SK-N-MC (cell line): Measurements from ENCODE around the gene CKLF.
"Not testable (repeated sequence)": the region's sequence is repeated elsewhere in the genome, so short reads cannot be mapped to it uniquely, and the experiment has no call there.

Source experiments
- EZH2 ChIP-seq: fragments of 200-600 bp; sonication (generic); IDR thresholded peaks from one replicate; pipeline ENCODE4 v1.6.1; 2017; ENCODE audit warnings: antibody characterized with exemption
- POLR2AphosphoS5 ChIP-seq: IDR thresholded peaks from 2 replicates; pipeline ENCODE4 v1.6.1; 2012; ENCODE audit warnings: mild to moderate bottlenecking, low read depth, low read length, borderline replicate concordance

DNA sequence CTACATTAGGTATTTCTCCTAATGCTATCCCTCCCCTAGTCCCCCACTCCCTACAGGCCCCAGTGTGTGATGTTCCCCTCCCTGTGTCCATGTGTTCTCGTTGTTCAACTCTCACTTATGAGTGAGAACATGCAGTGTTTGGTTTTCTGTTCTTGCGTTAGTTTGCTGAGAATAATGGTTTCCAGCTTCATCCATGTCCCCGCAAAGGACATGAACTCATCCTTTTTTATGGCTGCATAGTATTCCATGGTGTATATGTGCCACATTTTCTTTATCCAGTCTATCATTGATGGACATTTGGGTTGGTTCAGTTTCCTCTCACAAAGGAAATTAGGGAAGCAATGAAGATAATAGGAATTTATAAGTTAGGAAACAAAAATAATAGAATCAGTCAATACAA lies 14.9 kb downstream of the CKLF start:
- TF ChIP-seq EZH2, POLR2AphosphoS5: not testable (repeated sequence)
